ENCODE measurements around the gene TEX51. TPM values are rescaled to one million over a fixed set of nuclear protein-coding genes. Genes with fewer than 3 reads are reported as not detected.

Gene TEX51
- total RNA-seq, 2 experiments from 2014 or later, result not detected

GRCh38 chr2:126888046-126888445 lies 10.6 kb upstream of the TEX51 start:
- CTCF ChIA-PET (ENCODE audit: unreplicated experiment), result no interaction called here
- intact Hi-C loops (cut with micrococcal nuclease; ENCODE audit: unreplicated experiment), result no loop called here
- H3K9me3 ChIP-seq (ENCODE audit: low read length), result no peaks in the 10 kb centered on the region
- H3K9me2 ChIP-seq (ENCODE audit: insufficient read depth, low read length), result no peaks in the 10 kb centered on the region
- TF ChIP-seq CTCF (conservative IDR thresholded peaks at IDR 0.05; ENCODE audit: low read length) (no peak), EZH2phosphoT487 (IDR thresholded peaks at IDR 0.05; ENCODE audit: borderline replicate concordance, low read depth, low read length) (no peak)
- H3K4me1 ChIP-seq (ENCODE audit: insufficient read depth, low read length, poor library complexity, severe bottlenecking), result no peaks in the 10 kb centered on the region
- H4K20me1 ChIP-seq (ENCODE audit: insufficient read depth, low read length), result no peaks in the 10 kb centered on the region
- H3K27ac ChIP-seq (ENCODE audit: low read depth, low read length, poor library complexity, severe bottlenecking), result no peak overlapping the region
- POLR2A ChIA-PET, result no interaction called here
- no TSS peak for BruUV-seq (replicated peaks)
- no peak overlapping the region for H3K4me2 ChIP-seq (ENCODE audit: low read length)
- no peaks in the 10 kb centered on the region for H3K79me2 ChIP-seq (ENCODE audit: insufficient read depth, low read depth, low read length)
- DNase-seq (ENCODE audit: low spot score), result no peak
- H2AFZ ChIP-seq (ENCODE audit: low read length), result no peak overlapping the region
- no peaks in the 10 kb centered on the region for H3K36me3 ChIP-seq (ENCODE audit: insufficient read depth, low read length)
- H3K4me3 ChIP-seq (ENCODE audit: low read depth, low read length, poor library complexity, severe bottlenecking), result no peak overlapping the region

GRCh38 chr2:126889071-126889470 lies 9.6 kb upstream of the TEX51 start:
- Histone ChIP-seq H3K36me3 (ENCODE audit: insufficient read depth, low read length) (no peaks in the 10 kb centered on the region), H4K20me1 (ENCODE audit: insufficient read depth, low read length) (no peaks in the 10 kb centered on the region), H3K9me2 (ENCODE audit: insufficient read depth, low read length) (no peaks in the 10 kb centered on the region), H3K4me1 (ENCODE audit: insufficient read depth, low read length, poor library complexity, severe bottlenecking) (no peaks in the 10 kb centered on the region), H3K9me3 (ENCODE audit: low read length) (no peaks in the 10 kb centered on the region), H3K4me3 (ENCODE audit: low read depth, low read length, poor library complexity, severe bottlenecking) (no peak overlapping the region), H3K27ac (ENCODE audit: low read depth, low read length, poor library complexity, severe bottlenecking) (no peak overlapping the region), H3K79me2 (ENCODE audit: insufficient read depth, low read depth, low read length) (no peaks in the 10 kb centered on the region), H2AFZ (ENCODE audit: low read length) (no peak overlapping the region), H3K4me2 (ENCODE audit: low read length) (no peak overlapping the region)
- ChIA-PET POLR2A (interaction anchor here (0.5 kb wide), 1 partner anchor 12 kb away, joined by 3 read pairs; no protein-coding TSS in a partner anchor), CTCF (ENCODE audit: unreplicated experiment) (no interaction called here)
- BruUV-seq (replicated peaks), result no TSS peak
- intact Hi-C loops (cut with micrococcal nuclease; ENCODE audit: unreplicated experiment), result no loop called here
- no peak for TF ChIP-seq CTCF (conservative IDR thresholded peaks at IDR 0.05; ENCODE audit: low read length)
- TF ChIP-seq EZH2phosphoT487 (IDR thresholded peaks at IDR 0.05; ENCODE audit: borderline replicate concordance, low read depth, low read length), result no peak
- DNase-seq (ENCODE audit: low spot score), result no peak

- no peaks in the 10 kb centered on the region for H3K36me3 ChIP-seq (ENCODE audit: insufficient read depth, low read length)
- H2AFZ ChIP-seq (ENCODE audit: low read length), result no peak overlapping the region
- H3K9me2 ChIP-seq (ENCODE audit: insufficient read depth, low read length), result no peaks in the 10 kb centered on the region
- intact Hi-C loops (cut with micrococcal nuclease; ENCODE audit: unreplicated experiment), result no loop called here
- no peak overlapping the region for H3K27ac ChIP-seq (ENCODE audit: low read depth, low read length, poor library complexity, severe bottlenecking)
- no peaks in the 10 kb centered on the region for H3K79me2 ChIP-seq (ENCODE audit: insufficient read depth, low read depth, low read length)
- no peak overlapping the region for H3K4me3 ChIP-seq (ENCODE audit: low read depth, low read length, poor library complexity, severe bottlenecking)
- ChIA-PET POLR2A (interaction anchor here (0.5 kb wide), 1 partner anchor 13 kb away, joined by 3 read pairs; no protein-coding TSS in a partner anchor), CTCF (ENCODE audit: unreplicated experiment) (no interaction called here)
- H3K4me1 ChIP-seq (ENCODE audit: insufficient read depth, low read length, poor library complexity, severe bottlenecking), result no peaks in the 10 kb centered on the region
- no peak for TF ChIP-seq CTCF (conservative IDR thresholded peaks at IDR 0.05; ENCODE audit: low read length)
- TF ChIP-seq EZH2phosphoT487 (IDR thresholded peaks at IDR 0.05; ENCODE audit: borderline replicate concordance, low read depth, low read length), result no peak
- no peak overlapping the region for H3K4me2 ChIP-seq (ENCODE audit: low read length)
- no peak for DNase-seq (ENCODE audit: low spot score)
- no peaks in the 10 kb centered on the region for H3K9me3 ChIP-seq (ENCODE audit: low read length)
- no peaks in the 10 kb centered on the region for H4K20me1 ChIP-seq (ENCODE audit: insufficient read depth, low read length)
- BruUV-seq (replicated peaks), result no TSS peak
Measured at GRCh38 chr2:126889496-126890135, 9.1 kb upstream of the TEX51 start.

All from OCI-LY7 (cell line).